Measurements from ENCODE around the gene CYP24A1. TPM values are rescaled to one million over a fixed set of nuclear protein-coding genes. Genes with fewer than 3 reads are reported as not detected.

CYP24A1 gene
- polyA plus RNA-seq (2013, experiment 1 of 2; ENCODE audit: insufficient read length), result not detected
- not detected for polyA plus RNA-seq (2013, experiment 2 of 2; ENCODE audit: insufficient read length)

GRCh38 chr20:54173653-54174456 lies at the start of gene CYP24A1:
CYP24A1 (minus strand) TSS chr20:54173986; CDS start chr20:54173579, 407 bp downstream.
- DNase-seq, result no peak

- no peak for DNase-seq
Observed at GRCh38 chr20:54223285-54223684, 49.5 kb upstream of the CYP24A1 start.

- DNase-seq, result no peak
Observed at GRCh38 chr20:54221996-54222890, 48.5 kb upstream of the CYP24A1 start.

GRCh38 chr20:54221353-54221752 lies 47.6 kb upstream of the CYP24A1 start:
- DNase-seq, result no peak

- no peak for DNase-seq
Observed at GRCh38 chr20:54220722-54221121, 46.9 kb upstream of the CYP24A1 start.

- DNase-seq, result peak; percentile 66
Observed at GRCh38 chr20:54219751-54220426, 46.1 kb upstream of the CYP24A1 start.

GRCh38 chr20:54218470-54218869 lies 44.7 kb upstream of the CYP24A1 start:
- DNase-seq, result no peak

GRCh38 chr20:54217762-54218161 lies 44.0 kb upstream of the CYP24A1 start:
- no peak for DNase-seq

GRCh38 chr20:54215157-54215789 lies 41.5 kb upstream of the CYP24A1 start:
- DNase-seq, result no peak

GRCh38 chr20:54214566-54214965 lies 40.8 kb upstream of the CYP24A1 start:
- DNase-seq, result no peak

GRCh38 chr20:54212871-54213270 lies 39.1 kb upstream of the CYP24A1 start:
- DNase-seq, result no peak

- DNase-seq, result peak; percentile 84
Observed at GRCh38 chr20:54212226-54212625, 38.4 kb upstream of the CYP24A1 start.

GRCh38 chr20:54209216-54209813 lies 35.5 kb upstream of the CYP24A1 start:
- DNase-seq, result no peak

- peak; percentile 61 for DNase-seq
Observed at GRCh38 chr20:54208548-54209176, 34.9 kb upstream of the CYP24A1 start.

GRCh38 chr20:54207743-54208547 lies 34.2 kb upstream of the CYP24A1 start, which contains the start of gene PFDN4:
PFDN4 (plus strand) TSS chr20:54208087; CDS start chr20:54208101, 14 bp downstream.
- DNase-seq, result peak; percentile 84

- DNase-seq, result no peak
Observed at GRCh38 chr20:54207053-54207742, 33.4 kb upstream of the CYP24A1 start.

GRCh38 chr20:54205450-54205849 lies 31.7 kb upstream of the CYP24A1 start:
- no peak for DNase-seq

- no peak for DNase-seq
Observed at GRCh38 chr20:54204481-54204880, 30.7 kb upstream of the CYP24A1 start.

GRCh38 chr20:54204063-54204462 lies 30.3 kb upstream of the CYP24A1 start:
- DNase-seq, result no peak

GRCh38 chr20:54203281-54203680 lies 29.5 kb upstream of the CYP24A1 start:
- DNase-seq, result no peak
